Sigmoid colon (tissue), 4 donors: ENCODE results near the gene RAB37.

Experiments used
- CTCF ChIP-seq, 4 experiments: fragments of 450-650 bp in 3 of 4; fragments of 200-600 bp in 1 of 4; IDR thresholded peaks; one replicate each; pipeline ENCODE4 v1.5.1; 2016 to 2019; ENCODE audit warnings: antibody characterized with exemption in 4 of 4, mild to moderate bottlenecking in 3 of 4, moderate library complexity in 2 of 4
- POLR2A ChIP-seq, 2 donors: fragments of 450-650 bp; IDR thresholded peaks; one replicate each; pipeline ENCODE4 v1.6.1; 2016; ENCODE audit warnings: antibody characterized with exemption in 2 of 2, mild to moderate bottlenecking in 2 of 2, moderate library complexity in 2 of 2
- POLR2AphosphoS5 ChIP-seq, 4 donors: sonication (generic); formaldehyde crosslinking; IDR thresholded peaks; one replicate each; pipeline ENCODE4 v1.6.1; 2017; ENCODE audit warnings: antibody characterized with exemption in 4 of 4

- no peak for TF ChIP-seq CTCF (IDR thresholded peaks at IDR 0.05)
- no peak for TF ChIP-seq POLR2A (IDR thresholded peaks at IDR 0.05)
- TF ChIP-seq POLR2AphosphoS5 (IDR thresholded peaks at IDR 0.05) = no peak
Observed at GRCh38 chr17:74728033-74728701, 8.9 kb upstream of the RAB37 start.
